IMR-90 (cell line): ENCODE data around the gene S100Z. TPM values are rescaled to one million over a fixed set of nuclear protein-coding genes. Genes with fewer than 3 reads are reported as not detected.

Experiments
- ATAC-seq: fragments of 200-7000 bp; cut with Tn5 transposase; 2 replicates; pipeline ENCODE4 v1.9.1; 2020; ENCODE audit warnings: low read depth, mild to moderate bottlenecking, moderate library complexity
- BruUV-seq: library from RNA; stranded (reverse); fragments of 400-500 nt; replicated peaks from 2 replicates; lab custom pipeline; 2021; lab: Mats Ljungman, UMichigan
- CTCF ChIA-PET: fragments of 300-600 bp; formaldehyde crosslinking; extraction: SDS; loops from one replicate; lab custom pipeline; 2021; ENCODE audit warnings: antibody characterized with exemption; lab: Yijun Ruan, JAX
- POLR2A ChIA-PET: fragments of 300-600 bp; sonication (Branson Sonifier 250); formaldehyde crosslinking; loops from one replicate; lab custom pipeline; 2022; ENCODE audit warnings: antibody characterized with exemption; ENCODE audit not compliant: unreplicated experiment; lab: Charles Lee
- DNase-seq: peaks from one replicate; pipeline ENCODE4 v3.0.0; 2013
- H2AFZ ChIP-seq: replicated peaks from 2 replicates; pipeline ENCODE3; 2013; ENCODE audit warnings: low read length, mild to moderate bottlenecking; ENCODE audit not compliant: poor library complexity
- H2AK5ac ChIP-seq: 2 replicates; pipeline ENCODE4 v1.6.1; 2013; ENCODE audit warnings: low read depth, low read length, inconsistent platforms
- H2AK9ac ChIP-seq: replicated peaks from 2 replicates; pipeline ENCODE3; 2013; ENCODE audit warnings: mild to moderate bottlenecking, low read depth, low read length, moderate library complexity; ENCODE audit not compliant: poor library complexity
- H2BK120ac ChIP-seq: 2 replicates; pipeline ENCODE4 v1.6.1; 2013; ENCODE audit warnings: low read depth, low read length, inconsistent platforms
- H2BK15ac ChIP-seq: 3 replicates; pipeline ENCODE4 v1.6.1; 2013; ENCODE audit warnings: low read depth, low read length, inconsistent platforms
- H2BK20ac ChIP-seq: 2 replicates; pipeline ENCODE4 v1.6.1; 2013; ENCODE audit warnings: low read depth, mild to moderate bottlenecking, inconsistent platforms, low read length, moderate library complexity
- H2BK5ac ChIP-seq: 2 replicates; pipeline ENCODE4 v1.6.1; 2013; ENCODE audit warnings: mild to moderate bottlenecking, low read depth, low read length, inconsistent platforms; ENCODE audit not compliant: poor library complexity, severe bottlenecking
- H3K14ac ChIP-seq: replicated peaks from 2 replicates; pipeline ENCODE4 v1.6.1; 2013; ENCODE audit warnings: low read depth, low read length, inconsistent platforms
- H3K18ac ChIP-seq: 2 replicates; pipeline ENCODE4 v1.6.1; 2013; ENCODE audit warnings: low read depth, low read length, control low read depth
- H3K23ac ChIP-seq: 2 replicates; pipeline ENCODE4 v1.6.1; 2013; ENCODE audit warnings: low read depth, low read length, inconsistent platforms
- H3K27ac ChIP-seq: 2 replicates; pipeline ENCODE4 v1.5.1; 2013; ENCODE audit warnings: mild to moderate bottlenecking, control low read depth, low read length; ENCODE audit not compliant: insufficient read depth
- H3K27me3 ChIP-seq: 2 replicates; pipeline ENCODE4 v1.6.1; 2013; ENCODE audit warnings: low read length; ENCODE audit not compliant: control insufficient read depth, insufficient read depth
- H3K36me3 ChIP-seq: 2 replicates; pipeline ENCODE4 v1.6.1; 2013; ENCODE audit warnings: low read length, mixed read lengths; ENCODE audit not compliant: control insufficient read depth, insufficient read depth
- H3K4ac ChIP-seq: 2 replicates; pipeline ENCODE4 v1.6.1; 2013; ENCODE audit warnings: low read depth, low read length, inconsistent platforms
- H3K4me1 ChIP-seq: 2 replicates; pipeline ENCODE4 v1.6.1; 2013; ENCODE audit warnings: low read length, mixed read lengths; ENCODE audit not compliant: control insufficient read depth, insufficient read depth
- H3K4me2 ChIP-seq: 2 replicates; pipeline ENCODE4 v1.6.1; 2013; ENCODE audit warnings: low read depth, mild to moderate bottlenecking, control low read depth, low read length, moderate library complexity
- H3K4me3 ChIP-seq: 2 replicates; pipeline ENCODE4 v1.5.1; 2013; ENCODE audit warnings: low read depth, mild to moderate bottlenecking, control low read depth, low read length, moderate library complexity; ENCODE audit not compliant: insufficient read depth
- H3K56ac ChIP-seq: 2 replicates; pipeline ENCODE4 v1.6.1; 2013; ENCODE audit warnings: low read length, inconsistent platforms; ENCODE audit not compliant: insufficient read depth; ENCODE audit errors: extremely low read depth
- H3K79me1 ChIP-seq, 2 experiments: 2 replicates each; pipeline ENCODE4 v1.6.1; 2013; ENCODE audit warnings: low read length in 2 of 2, inconsistent platforms in 1 of 2, low read depth in 1 of 2
- H3K9ac ChIP-seq: 2 replicates; pipeline ENCODE4 v1.6.1; 2013; ENCODE audit warnings: low read depth, low read length, control low read depth
- H3K9me1 ChIP-seq: 2 replicates; pipeline ENCODE4 v1.6.1; 2013; ENCODE audit warnings: low read length, inconsistent platforms; ENCODE audit not compliant: insufficient read depth
- H3K9me3 ChIP-seq: 2 replicates; pipeline ENCODE4 v1.6.1; 2013; ENCODE audit warnings: low read length; ENCODE audit not compliant: control insufficient read depth, insufficient read depth
- H4K20me1 ChIP-seq: 2 replicates; pipeline ENCODE4 v1.6.1; 2013; ENCODE audit warnings: low read length, inconsistent platforms; ENCODE audit not compliant: insufficient read depth
- H4K5ac ChIP-seq: 2 replicates; pipeline ENCODE4 v1.6.1; 2013; ENCODE audit warnings: mild to moderate bottlenecking, low read depth, low read length, control low read depth
- H4K8ac ChIP-seq, 2 experiments: 2 replicates each; pipeline ENCODE4 v1.6.1; 2013; ENCODE audit warnings: low read depth in 2 of 2, low read length in 2 of 2, control low read depth in 1 of 2, inconsistent platforms in 1 of 2
- H4K91ac ChIP-seq: 2 replicates; pipeline ENCODE4 v1.6.1; 2013; ENCODE audit warnings: low read depth, low read length, inconsistent platforms; ENCODE audit not compliant: insufficient read depth
- BHLHE40 ChIP-seq: fragments of 150-350 bp; IDR thresholded peaks from 2 replicates; pipeline ENCODE4 v1.6.1; 2016; ENCODE audit warnings: mild to moderate bottlenecking, low read depth, low read length
- CEBPB ChIP-seq: IDR thresholded peaks from 2 replicates; pipeline ENCODE4 v1.6.1; 2012; ENCODE audit warnings: low read depth, low read length, improper control_type of control experiment
- RAD21 ChIP-seq: IDR thresholded peaks from 2 replicates; pipeline ENCODE4 v1.6.1; 2012; ENCODE audit warnings: low read length, improper control_type of control experiment
- RFX5 ChIP-seq: IDR thresholded peaks from 2 replicates; pipeline ENCODE4 v1.8.0; 2012; ENCODE audit warnings: low read depth, mild to moderate bottlenecking, low read length, moderate library complexity
- SMC3 ChIP-seq: fragments of 150-350 bp; IDR thresholded peaks from 2 replicates; pipeline ENCODE4 v1.6.1; 2016; ENCODE audit warnings: low read depth, mild to moderate bottlenecking, antibody characterized with exemption, low read length, moderate library complexity
- WGBS, 2 experiments: methylation state at CpG; one replicate each; pipeline versions ENCODE4 v1.1.5 to v1.1.7; 2013; ENCODE audit warnings: missing lambda C conversion rate in 2 of 2; ENCODE audit not compliant: insufficient read length in 1 of 2; ENCODE audit errors: extremely low coverage in 2 of 2; 5-methylcytosine and 5-hydroxymethylcytosine counted together
- dilution Hi-C: fragments of 300-500 bp; cut with HindIII; formaldehyde crosslinking; loops from one replicate; pipeline ENCODE4 v1.14.3; 2018; ENCODE audit warnings: low sequenced_read_pairs; ENCODE audit not compliant: unreplicated experiment
- in situ Hi-C: fragments of 300-500 bp; cut with MboI; formaldehyde crosslinking; loops from 3 replicates; pipeline ENCODE4 v1.14.3; 2019; ENCODE audit warnings: low sequenced_read_pairs, inconsistent platforms, mixed read lengths
- intact Hi-C: fragments of 100-400 bp; cut with micrococcal nuclease; formaldehyde crosslinking; loops from 2 replicates; pipeline ENCODE4 v1.10.0; 2022
- polyA plus RNA-seq, 3 experiments: library from polyadenylated mRNA; depleted of rRNA; stranded (reverse); fragments of >200 nt; gene quantifications; 2 replicates each; pipeline ENCODE4 v1.2.3, GENCODE V29; 2012; ENCODE audit warnings: low replicate concordance in 1 of 3
- total RNA-seq: library from RNA; depleted of rRNA; stranded (reverse); fragments of >200 nt; gene quantifications from 2 replicates; pipeline ENCODE4 v1.2.3, GENCODE V29; 2012

The S100Z gene
- total and polyA plus RNA-seq, 2 of the 4 experiments (the other 2 are of a cell fraction) = not detected

- Histone ChIP-seq H2BK20ac (no peak overlapping the region), H4K20me1 (no peaks in the 10 kb centered on the region), H3K18ac (no peak overlapping the region), H2BK120ac (no peak overlapping the region), H3K23ac (no peak overlapping the region), H3K4me2 (no peak overlapping the region), H3K4me1 (no peaks in the 10 kb centered on the region), H3K9me1 (no peaks in the 10 kb centered on the region), H3K36me3 (no peaks in the 10 kb centered on the region), H3K9me3 (no peaks in the 10 kb centered on the region; the same call in 1 of the 2 replicates), H2AK9ac (no peak overlapping the region), H3K27me3 (peaks cover 12% of the 10 kb centered on the region), H4K5ac (no peak overlapping the region), H3K4ac (no peak overlapping the region), H2BK15ac (no peak overlapping the region), H3K56ac (no peak overlapping the region), H2AK5ac (no peak overlapping the region), H4K8ac (no peak overlapping the region), H3K14ac (no peak overlapping the region), H3K79me1 (no peaks in the 10 kb centered on the region), H2BK5ac (no peak overlapping the region), H3K27ac (no peak overlapping the region), H3K4me3 (no peak overlapping the region), H4K91ac (no peak overlapping the region), H3K9ac (no peak overlapping the region), H2AFZ (no peak overlapping the region)
- ChIA-PET CTCF (interaction anchor here (0.6 kb wide), 1 partner anchor 204 kb away, joined by 3 read pairs; no protein-coding TSS in a partner anchor), POLR2A (no interaction called here)
- in situ Hi-C loops (loop anchor here (25.0 kb wide), 1 partner anchor 341 kb away; no protein-coding TSS in a partner anchor), dilution Hi-C loops (no loop called here), intact Hi-C loops (no loop called here)
- DNase-seq (no peak), ATAC-seq (no peak)
- no peak for TF ChIP-seq CEBPB
- no peak for TF ChIP-seq RAD21
- no peak for TF ChIP-seq RFX5
- TF ChIP-seq SMC3 = no peak
- no peak for TF ChIP-seq BHLHE40
- no TSS peak for BruUV-seq
- WGBS, 2 experiments = no CpG with 5 or more reads among the region's 2 CpGs
Measured at GRCh38 chr5:76896196-76896595, 46.4 kb downstream of the S100Z start.
